SK-N-SH (cell line): ENCODE results near the gene ASMTL. TPM values are rescaled to one million over a fixed set of nuclear protein-coding genes. Genes with fewer than 3 reads are reported as not detected.

Source experiments
- CTCF ChIA-PET: fragments of 300-600, 350-600 bp; formaldehyde crosslinking; extraction: SDS; loops from one replicate; lab custom pipeline; 2021; lab: Yijun Ruan, JAX
- POLR2A ChIA-PET: fragments of 350-600 bp; sonication (Branson Sonifier 250); formaldehyde crosslinking; extraction: SDS; loops from one replicate; lab custom pipeline; 2020; ENCODE audit warnings: antibody characterized with exemption, inconsistent platforms; lab: Yijun Ruan, JAX
- DNase-seq: peaks from one replicate; pipeline ENCODE4 v3.0.0; 2012
- H2AFZ ChIP-seq: fragments of 200-600 bp; sonication (generic); 2 replicates; pipeline ENCODE4 v1.8.1; 2016; ENCODE audit warnings: antibody characterized with exemption, mild to moderate bottlenecking, low read depth
- H3F3A ChIP-seq: fragments of 200-600 bp; sonication (generic); replicated peaks from 2 replicates; pipeline ENCODE3; 2016; ENCODE audit warnings: antibody characterized with exemption, mild to moderate bottlenecking; ENCODE audit not compliant: insufficient read depth
- H3K27ac ChIP-seq, 2 experiments: fragments of 200-500 bp in 1 of 2; fragments of 200-600 bp in 1 of 2; sonication (Bioruptor generic) in 1 of 2; sonication (generic), shearing (Covaris generic) in 1 of 2; 2 replicates each; pipeline versions ENCODE4 v1.5.1 to v1.6.1; 2014 to 2016; ENCODE audit warnings: low read depth in 2 of 2, inconsistent platforms in 1 of 2, low read length in 1 of 2, mild to moderate bottlenecking in 1 of 2, mixed read lengths in 1 of 2
- H3K27me3 ChIP-seq: fragments of 200-600 bp; sonication (generic), shearing (Covaris generic); 2 replicates; pipeline ENCODE4 v1.6.1; 2016; ENCODE audit warnings: mixed run types; ENCODE audit not compliant: insufficient read depth
- H3K36me3 ChIP-seq, 2 experiments: fragments of 200-500 bp in 1 of 2; fragments of 200-600 bp in 1 of 2; sonication (Bioruptor generic) in 1 of 2; sonication (generic) in 1 of 2; replicated peaks in 1 of 2; 2 replicates each; pipeline versions ENCODE3 to v1.5.1; 2014 to 2016; ENCODE audit warnings: low read length in 1 of 2, mild to moderate bottlenecking in 1 of 2; ENCODE audit not compliant: insufficient read depth in 2 of 2, control insufficient read depth in 1 of 2
- H3K4me1 ChIP-seq, 2 experiments: fragments of 200-500 bp in 1 of 2; fragments of 200-600 bp in 1 of 2; sonication (Bioruptor generic) in 1 of 2; sonication (generic), shearing (Covaris generic) in 1 of 2; 2 replicates each; pipeline versions ENCODE4 v1.5.1 to v1.6.1; 2014 to 2016; ENCODE audit warnings: low read depth in 1 of 2, low read length in 1 of 2, mixed run types in 1 of 2; ENCODE audit not compliant: insufficient read depth in 2 of 2, control insufficient read depth in 1 of 2
- H3K4me2 ChIP-seq: fragments of 200-600 bp; sonication (generic), shearing (Covaris generic); 2 replicates; pipeline ENCODE4 v1.6.1; 2017; ENCODE audit warnings: mixed run types
- H3K4me3 ChIP-seq, 2 experiments: fragments of 200-500 bp in 1 of 2; fragments of 200-600 bp in 1 of 2; sonication (Bioruptor generic) in 1 of 2; sonication (generic), shearing (Covaris generic) in 1 of 2; 2 replicates each; pipeline versions ENCODE4 v1.5.1 to v1.8.1; 2014 to 2016; ENCODE audit warnings: low read depth in 2 of 2, inconsistent platforms in 1 of 2, low read length in 1 of 2, mild to moderate bottlenecking in 1 of 2, mixed read lengths in 1 of 2, moderate library complexity in 1 of 2
- H3K79me2 ChIP-seq: fragments of 200-600 bp; sonication (generic); 2 replicates; pipeline ENCODE4 v1.8.1; 2017; ENCODE audit warnings: mild to moderate bottlenecking; ENCODE audit not compliant: insufficient read depth
- H3K9ac ChIP-seq: fragments of 200-600 bp; sonication (generic); 2 replicates; pipeline ENCODE4 v1.6.1; 2017; ENCODE audit warnings: mixed run types
- H3K9me2 ChIP-seq: fragments of 200-600 bp; sonication (generic); 2 replicates; pipeline ENCODE4 v1.6.1; 2017; ENCODE audit warnings: mixed run types
- H3K9me3 ChIP-seq: fragments of 200-600 bp; sonication (generic); 2 replicates; pipeline ENCODE4 v1.6.1; 2017; ENCODE audit warnings: mixed run types, mild to moderate bottlenecking, moderate library complexity
- H4K20me1 ChIP-seq: fragments of 200-600 bp; sonication (generic); 2 replicates; pipeline ENCODE4 v1.6.1; 2017; ENCODE audit warnings: mild to moderate bottlenecking, mixed run types; ENCODE audit not compliant: insufficient read depth
- CHD2 ChIP-seq: fragments of 150-350 bp; IDR thresholded peaks from 2 replicates; pipeline ENCODE4 v1.6.1; 2018; ENCODE audit warnings: low read length; ENCODE audit not compliant: partially characterized antibody
- FOSL2 ChIP-seq: IDR thresholded peaks from 2 replicates; pipeline ENCODE4 v1.4.0; 2012; ENCODE audit warnings: low read depth, mild to moderate bottlenecking, moderate library complexity, borderline replicate concordance
- FOXM1 ChIP-seq: IDR thresholded peaks from 2 replicates; pipeline ENCODE4 v1.4.0; 2012; ENCODE audit warnings: low read depth, mild to moderate bottlenecking
- GABPA ChIP-seq: IDR thresholded peaks from 2 replicates; pipeline ENCODE4 v1.4.0; 2012; ENCODE audit warnings: low read depth, mild to moderate bottlenecking
- JUND ChIP-seq: IDR thresholded peaks from 2 replicates; pipeline ENCODE4 v1.4.0; 2012
- MAX ChIP-seq: IDR thresholded peaks from 2 replicates; pipeline ENCODE4 v1.4.0; 2012; ENCODE audit warnings: low read depth
- POLR2AphosphoS5 ChIP-seq: IDR thresholded peaks from 2 replicates; pipeline ENCODE4 v1.6.1; 2012; ENCODE audit warnings: low read depth, low read length
- RAD21 ChIP-seq: IDR thresholded peaks from 2 replicates; pipeline ENCODE4 v1.6.1; 2012; ENCODE audit warnings: mild to moderate bottlenecking, low read length
- RCOR1 ChIP-seq: fragments of 150-350 bp; IDR thresholded peaks from 2 replicates; pipeline ENCODE4 v1.6.1; 2017; ENCODE audit warnings: antibody characterized with exemption, low read length
- REST ChIP-seq: IDR thresholded peaks from 2 replicates; pipeline ENCODE4 v1.6.1; 2012; ENCODE audit warnings: mild to moderate bottlenecking, low read depth, low read length, moderate library complexity
- SIN3A ChIP-seq: IDR thresholded peaks from 2 replicates; pipeline ENCODE4 v1.6.1; 2012; ENCODE audit warnings: low read depth, mild to moderate bottlenecking, low read length, moderate library complexity, borderline replicate concordance
- SMC3 ChIP-seq: IDR thresholded peaks from 2 replicates; pipeline ENCODE4 v1.6.1; 2012; ENCODE audit warnings: low read depth, low read length, improper control_type of control experiment
- TAF1 ChIP-seq: IDR thresholded peaks from 2 replicates; pipeline ENCODE4 v1.6.1; 2012; ENCODE audit warnings: low read depth, mild to moderate bottlenecking, low read length, moderate library complexity, borderline replicate concordance
- TEAD4 ChIP-seq: IDR thresholded peaks from 2 replicates; pipeline ENCODE4 v1.4.0; 2012; ENCODE audit warnings: mild to moderate bottlenecking, borderline replicate concordance; ENCODE audit not compliant: insufficient read depth
- USF1 ChIP-seq: IDR thresholded peaks from 2 replicates; pipeline ENCODE4 v1.4.0; 2012; ENCODE audit warnings: low read depth, borderline replicate concordance
- USF2 ChIP-seq: fragments of 150-350 bp; IDR thresholded peaks from 2 replicates; pipeline ENCODE4 v1.6.1; 2017; ENCODE audit warnings: antibody characterized with exemption, low read length, low read depth, borderline replicate concordance
- YY1 ChIP-seq: IDR thresholded peaks from 2 replicates; pipeline ENCODE4 v1.4.0; 2012; ENCODE audit warnings: low read depth, mild to moderate bottlenecking
- WGBS: methylation state at CpG from one replicate; pipeline ENCODE4 v1.1.6; 2017; ENCODE audit warnings: low lambda C conversion rate; 5-methylcytosine and 5-hydroxymethylcytosine counted together
- polyA plus RNA-seq, 3 experiments: library from polyadenylated mRNA; depleted of rRNA; stranded (reverse); fragments of >200 nt; gene quantifications; 2 replicates each; pipeline ENCODE4 v1.2.3, GENCODE V29; 2012

Gene ASMTL
- polyA plus RNA-seq, 1 of the 3 experiments (the other 2 are of a cell fraction): 37.7 TPM

GRCh38 chrX:1450361-1451161 lies 2.1 kb downstream of the ASMTL start:
- H3K4me2 ChIP-seq: no peak overlapping the region
- H3F3A ChIP-seq: peaks cover 8% of the 10 kb centered on the region
- H2AFZ ChIP-seq: no peak overlapping the region
- peaks cover 48% of the 10 kb centered on the region for H3K79me2 ChIP-seq
- no peaks in the 10 kb centered on the region for H3K9me2 ChIP-seq
- ChIA-PET POLR2A (no interaction called here), CTCF (no interaction called here)
- H3K4me3 ChIP-seq: no peak overlapping the region
- peaks cover 0 to 9% of the 10 kb centered on the region in 2 experiments; a peak in 1 of 4 replicates for H3K4me1 ChIP-seq
- H3K9ac ChIP-seq: no peak overlapping the region
- H3K9me3 ChIP-seq: no peaks in the 10 kb centered on the region
- WGBS: 72% methylated on average over 9 of the region's 9 CpGs
- H4K20me1 ChIP-seq: 0 out of 2 replicates have a peak, but pooled peaks cover 3% of the 10 kb centered on the region
- no peak for DNase-seq
- peaks cover 9% of the 10 kb centered on the region; the same call in 1 of the 2 replicates for H3K27me3 ChIP-seq
- peaks cover 0 to 4% of the 10 kb centered on the region in 2 experiments for H3K36me3 ChIP-seq
- no peak overlapping the region for H3K27ac ChIP-seq
- TF ChIP-seq FOSL2 (no peak), JUND (no peak), CHD2 (no peak), SMC3 (no peak), POLR2AphosphoS5 (no peak), RAD21 (no peak), USF2 (no peak), TEAD4 (no peak), REST (no peak), YY1 (no peak)

- TF ChIP-seq RCOR1 (no peak), SIN3A (no peak), MAX (no peak), FOXM1 (no peak), TAF1 (no peak), GABPA (no peak), USF1 (no peak)
- Histone ChIP-seq H3K4me1 (peaks cover 0 to 9% of the 10 kb centered on the region in 2 experiments; a peak in 1 of 4 replicates), H3K27me3 (peaks cover 1% of the 10 kb centered on the region; the same call in 1 of the 2 replicates), H3K79me2 (peaks cover 55% of the 10 kb centered on the region), H3K36me3 (peaks cover 0 to 4% of the 10 kb centered on the region in 2 experiments), H3K9me2 (no peaks in the 10 kb centered on the region), H3F3A (peaks cover 6% of the 10 kb centered on the region), H3K27ac (no peak overlapping the region), H4K20me1 (0 out of 2 replicates have a peak, but pooled peaks cover 3% of the 10 kb centered on the region), H3K4me3 (no peak overlapping the region), H3K9me3 (no peaks in the 10 kb centered on the region), H3K4me2 (no peak overlapping the region), H2AFZ (no peak overlapping the region), H3K9ac (no peak overlapping the region)
- DNase-seq: no peak
- ChIA-PET POLR2A (no interaction called here), CTCF (no interaction called here)
- 98% methylated on average over 2 of the region's 2 CpGs for WGBS
Measured at GRCh38 chrX:1449823-1450149, 2.9 kb downstream of the ASMTL start.
